Epithelial cell of esophagus (primary cell): ENCODE data around the gene PRICKLE1.

Source experiments
- DNase-seq: peaks from one replicate; pipeline ENCODE4 v3.0.0; 2010; ENCODE audit warnings: low read depth
- H3K4me3 ChIP-seq: 2 replicates; pipeline ENCODE4 v1.5.1; 2011; ENCODE audit warnings: mild to moderate bottlenecking, low read length, control low read depth
- TF ChIP-seq, protein P1 (sequence below): IDR thresholded peaks from 2 replicates; pipeline ENCODE4 v1.5.1; 2011; ENCODE audit warnings: low read depth, mild to moderate bottlenecking, low read length, control low read depth, inconsistent platforms; ENCODE audit not compliant: insufficient read depth; ENCODE audit errors: missing control alignments

PRICKLE1 gene

DNA sequence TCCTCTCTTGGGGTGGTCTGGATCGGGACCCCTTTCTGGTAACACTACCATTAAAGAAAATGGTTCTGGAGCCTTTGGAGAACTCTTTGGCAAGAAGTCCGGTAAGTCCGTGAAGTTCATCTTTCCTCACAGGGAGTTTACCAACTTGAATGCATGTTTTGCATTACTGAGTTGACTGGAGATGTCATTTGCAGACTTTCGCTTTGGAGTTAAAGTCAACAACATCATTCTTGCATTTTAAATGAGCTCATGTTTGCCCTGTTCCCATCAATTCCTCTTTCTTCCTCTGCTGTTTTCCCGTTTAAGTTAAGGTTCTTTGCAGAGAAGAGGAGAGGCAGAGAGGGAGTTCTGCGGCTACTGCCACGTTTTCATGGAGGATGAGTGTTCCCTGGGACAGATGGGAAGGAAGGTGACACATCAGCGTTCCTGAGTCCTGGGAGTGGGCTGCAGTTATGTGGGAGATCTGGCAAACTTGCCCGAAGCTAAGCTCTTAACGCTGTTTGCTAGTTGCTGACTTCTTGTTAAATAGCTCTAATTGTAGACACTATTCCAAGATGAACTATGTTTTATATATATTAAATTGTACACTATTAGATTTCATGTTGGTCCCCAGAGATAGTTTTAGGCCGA lies 18.8 kb upstream of the PRICKLE1 start:
- TF ChIP-seq, protein P1, sequence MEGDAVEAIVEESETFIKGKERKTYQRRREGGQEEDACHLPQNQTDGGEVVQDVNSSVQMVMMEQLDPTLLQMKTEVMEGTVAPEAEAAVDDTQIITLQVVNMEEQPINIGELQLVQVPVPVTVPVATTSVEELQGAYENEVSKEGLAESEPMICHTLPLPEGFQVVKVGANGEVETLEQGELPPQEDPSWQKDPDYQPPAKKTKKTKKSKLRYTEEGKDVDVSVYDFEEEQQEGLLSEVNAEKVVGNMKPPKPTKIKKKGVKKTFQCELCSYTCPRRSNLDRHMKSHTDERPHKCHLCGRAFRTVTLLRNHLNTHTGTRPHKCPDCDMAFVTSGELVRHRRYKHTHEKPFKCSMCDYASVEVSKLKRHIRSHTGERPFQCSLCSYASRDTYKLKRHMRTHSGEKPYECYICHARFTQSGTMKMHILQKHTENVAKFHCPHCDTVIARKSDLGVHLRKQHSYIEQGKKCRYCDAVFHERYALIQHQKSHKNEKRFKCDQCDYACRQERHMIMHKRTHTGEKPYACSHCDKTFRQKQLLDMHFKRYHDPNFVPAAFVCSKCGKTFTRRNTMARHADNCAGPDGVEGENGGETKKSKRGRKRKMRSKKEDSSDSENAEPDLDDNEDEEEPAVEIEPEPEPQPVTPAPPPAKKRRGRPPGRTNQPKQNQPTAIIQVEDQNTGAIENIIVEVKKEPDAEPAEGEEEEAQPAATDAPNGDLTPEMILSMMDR: no peak
- no peak for DNase-seq

DNA sequence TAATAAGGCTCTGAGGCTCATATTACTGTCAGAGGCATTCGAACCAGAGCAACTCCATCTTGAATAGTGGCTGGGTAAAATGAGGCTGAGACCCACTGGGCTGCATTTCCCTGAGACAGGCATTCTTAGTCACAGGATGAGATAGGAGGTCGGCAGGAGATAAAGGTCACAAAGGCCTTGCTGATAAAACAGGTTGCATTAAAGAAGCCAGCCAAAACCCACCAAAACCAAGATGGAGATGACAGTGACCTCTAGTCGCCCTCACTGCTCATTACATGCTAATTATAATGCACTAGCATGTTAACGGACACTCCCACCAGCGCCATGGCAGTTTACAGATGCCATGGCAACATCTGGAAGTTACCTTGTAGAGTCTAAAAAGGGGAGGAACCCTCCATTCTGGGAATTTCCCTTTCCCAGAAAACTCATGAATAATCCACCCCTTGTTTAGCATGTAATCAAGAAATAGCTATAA lies 18.1 kb upstream of the PRICKLE1 start:
- H3K4me3 ChIP-seq: no peak overlapping the region
- DNase-seq: no peak
- TF ChIP-seq, protein P1: no peak

More for the DNA sequence above, 18.8 kb upstream of the PRICKLE1 start:
- no peak overlapping the region for H3K4me3 ChIP-seq

DNA sequence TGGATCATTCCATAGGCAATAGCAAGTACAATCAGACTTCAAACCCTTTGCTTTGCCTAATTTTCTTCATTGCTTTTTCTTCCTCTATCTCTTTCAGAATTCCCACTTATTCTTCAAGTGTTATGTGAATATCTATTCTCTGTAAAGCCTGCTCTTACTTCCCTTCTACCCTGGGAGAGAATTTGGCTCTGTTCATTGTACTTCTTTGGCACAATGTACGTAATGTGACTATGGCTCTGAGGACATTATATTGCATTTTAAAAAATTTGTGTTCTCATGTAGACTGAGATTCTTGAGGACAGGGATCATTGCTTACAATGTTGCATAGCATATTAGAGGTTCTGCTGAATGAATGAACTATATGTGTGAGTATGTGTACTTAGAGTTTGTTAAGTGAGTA lies 16.9 kb upstream of the PRICKLE1 start:
- no peak overlapping the region for H3K4me3 ChIP-seq
- TF ChIP-seq, protein P1: no peak
- DNase-seq: no peak

DNA sequence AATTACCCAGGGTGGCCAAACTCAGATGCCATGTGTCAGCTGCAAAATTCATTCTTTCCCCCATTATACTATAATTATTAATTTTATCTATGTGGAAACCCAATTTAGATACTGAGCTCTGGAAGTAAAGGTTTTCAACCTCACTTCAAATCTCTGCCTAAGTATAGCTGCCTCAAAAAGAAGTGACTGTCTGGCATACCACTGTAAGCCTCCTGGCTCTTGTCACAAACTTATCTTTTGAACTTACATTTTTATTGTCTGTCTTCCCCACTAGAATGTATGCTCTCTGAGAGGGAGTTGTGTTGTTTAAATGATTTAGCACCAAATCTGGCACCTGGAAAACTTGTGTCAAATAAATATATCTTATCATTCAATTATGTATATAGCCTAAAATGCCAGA lies 16.1 kb upstream of the PRICKLE1 start:
- no peak overlapping the region for H3K4me3 ChIP-seq
- TF ChIP-seq, protein P1: no peak
- DNase-seq: no peak

DNA sequence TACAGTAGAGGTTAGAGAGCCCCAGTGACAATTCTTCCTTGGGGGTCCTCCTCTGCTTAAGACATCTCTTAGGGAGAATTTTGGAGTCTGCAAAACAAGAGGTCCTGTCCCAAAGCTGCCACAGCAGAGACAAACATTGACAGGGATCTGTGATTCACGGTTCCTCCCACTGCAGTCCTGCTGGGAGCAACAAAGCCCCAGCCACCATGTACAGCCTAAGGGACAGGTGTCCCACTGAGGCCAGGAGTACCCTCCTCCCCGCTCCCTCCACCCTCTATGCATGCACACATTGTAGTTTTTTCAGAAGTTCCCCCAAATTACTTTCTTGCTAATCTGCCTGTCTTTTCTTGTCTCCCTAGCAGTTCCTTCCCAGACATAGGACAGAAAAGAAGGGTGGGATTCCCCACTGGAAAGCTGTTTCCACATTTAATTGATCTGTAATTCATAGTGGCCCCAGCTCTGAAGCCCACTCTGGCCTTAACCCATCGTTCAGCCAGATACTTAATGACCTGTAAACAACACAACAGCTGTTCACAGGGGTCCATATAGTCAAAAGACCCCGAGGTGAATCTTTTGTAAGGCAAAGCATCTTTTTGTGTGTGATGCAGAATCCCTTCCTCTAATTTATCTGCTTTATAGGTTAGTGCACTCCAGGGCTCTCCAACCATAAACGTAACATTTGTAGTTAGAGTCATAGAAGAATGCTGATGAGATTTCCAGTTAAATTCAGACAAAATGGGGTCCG lies 13.9 kb upstream of the PRICKLE1 start:
- TF ChIP-seq, protein P1: no peak
- no peak for DNase-seq
- H3K4me3 ChIP-seq: no peak overlapping the region

DNA sequence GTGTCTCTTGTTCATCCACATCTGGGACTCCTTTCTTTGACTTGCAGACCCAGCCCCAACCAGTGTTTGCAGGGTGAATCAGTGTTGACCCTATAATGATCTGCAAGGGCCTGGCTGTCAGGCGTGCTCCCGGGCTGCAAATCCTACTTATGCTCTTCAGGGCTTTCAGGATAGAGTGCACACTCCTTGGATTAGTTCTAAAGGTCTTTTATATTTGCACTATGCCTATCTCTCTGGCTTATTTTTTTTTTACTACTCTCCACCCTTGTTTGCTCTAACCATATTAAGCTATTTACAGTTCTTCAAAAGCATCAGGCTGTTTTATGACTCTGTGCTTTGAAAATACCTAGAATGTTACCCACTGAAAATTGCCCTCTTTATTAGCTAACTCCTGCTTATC lies 4.3 kb upstream of the PRICKLE1 start:
- TF ChIP-seq, protein P1: no peak

More for the DNA sequence above, 4.3 kb upstream of the PRICKLE1 start:
- no peak overlapping the region for H3K4me3 ChIP-seq
- DNase-seq: no peak
